Effector memory CD8-positive, alpha-beta T cell (primary cell): ENCODE results near the gene C3orf62.
"Not testable (repeated sequence)": the region's sequence is repeated elsewhere in the genome, so short reads cannot be mapped to it uniquely, and the experiment has no call there.

Experiments
- ATAC-seq: fragments of 150-1000 bp; cut with Tn5 transposase; replicated peaks from 2 replicates; pipeline ENCODE4 v1.10.0; 2021; ENCODE audit warnings: mild to moderate bottlenecking, moderate library complexity
- DNase-seq, 3 experiments: peaks; one replicate each; pipeline ENCODE4 v3.0.0; 2021
- H3K27ac Mint-ChIP-seq, 2 donors: one replicate each; pipeline ENCODE4 v1.8.0; 2022; ENCODE audit warnings: mild to moderate bottlenecking in 2 of 2, mixed read lengths in 2 of 2, moderate library complexity in 2 of 2
- H3K27me3 Mint-ChIP-seq, 2 donors: one replicate each; pipeline ENCODE4 v1.8.0; 2022; ENCODE audit warnings: mixed read lengths in 2 of 2
- H3K36me3 Mint-ChIP-seq: one replicate; pipeline ENCODE4 v1.8.0; 2022; ENCODE audit warnings: mild to moderate bottlenecking, moderate library complexity, mixed read lengths; ENCODE audit not compliant: insufficient read depth
- H3K4me1 Mint-ChIP-seq, 2 donors: one replicate each; pipeline ENCODE4 v1.8.0; 2022; ENCODE audit warnings: low read depth in 2 of 2, mixed read lengths in 2 of 2
- H3K4me3 Mint-ChIP-seq, 2 donors: one replicate each; pipeline ENCODE4 v1.8.0; 2022; ENCODE audit warnings: mild to moderate bottlenecking in 2 of 2, mixed read lengths in 2 of 2, moderate library complexity in 2 of 2
- H3K9me3 Mint-ChIP-seq, 2 donors: one replicate each; pipeline ENCODE4 v1.8.0; 2022; ENCODE audit warnings: mixed read lengths in 2 of 2

C3orf62 gene

DNA sequence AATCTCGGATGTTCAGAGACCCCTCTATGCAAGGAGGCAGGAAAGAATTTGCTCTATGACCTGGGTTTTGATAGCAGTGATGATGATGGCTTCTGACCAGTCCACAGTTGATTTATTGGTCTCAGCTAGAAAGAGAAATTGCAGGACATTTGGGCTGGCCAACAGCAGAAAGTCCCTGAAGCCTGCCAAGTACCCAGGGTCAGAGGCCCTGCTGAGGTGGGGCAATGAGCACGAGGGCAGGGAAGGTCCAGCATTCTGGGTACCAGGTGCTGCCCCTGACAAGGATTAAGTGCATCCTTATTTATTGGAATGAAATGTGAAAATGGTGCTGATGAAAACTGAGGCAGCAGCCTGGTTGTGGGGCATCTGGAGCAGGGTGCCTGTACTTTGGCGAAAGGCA is 19.8 kb downstream of the C3orf62 start:
- no peak for DNase-seq
- Mint-ChIP-seq H3K27ac (no peak overlapping the region), H3K36me3 (no peaks in the 10 kb centered on the region), H3K27me3 (peaks cover 0 to 8% of the 10 kb centered on the region in 2 donors), H3K4me3 (no peak overlapping the region), H3K9me3 (no peaks in the 10 kb centered on the region), H3K4me1 (no peaks in the 10 kb centered on the region)
- no peak for ATAC-seq

DNA sequence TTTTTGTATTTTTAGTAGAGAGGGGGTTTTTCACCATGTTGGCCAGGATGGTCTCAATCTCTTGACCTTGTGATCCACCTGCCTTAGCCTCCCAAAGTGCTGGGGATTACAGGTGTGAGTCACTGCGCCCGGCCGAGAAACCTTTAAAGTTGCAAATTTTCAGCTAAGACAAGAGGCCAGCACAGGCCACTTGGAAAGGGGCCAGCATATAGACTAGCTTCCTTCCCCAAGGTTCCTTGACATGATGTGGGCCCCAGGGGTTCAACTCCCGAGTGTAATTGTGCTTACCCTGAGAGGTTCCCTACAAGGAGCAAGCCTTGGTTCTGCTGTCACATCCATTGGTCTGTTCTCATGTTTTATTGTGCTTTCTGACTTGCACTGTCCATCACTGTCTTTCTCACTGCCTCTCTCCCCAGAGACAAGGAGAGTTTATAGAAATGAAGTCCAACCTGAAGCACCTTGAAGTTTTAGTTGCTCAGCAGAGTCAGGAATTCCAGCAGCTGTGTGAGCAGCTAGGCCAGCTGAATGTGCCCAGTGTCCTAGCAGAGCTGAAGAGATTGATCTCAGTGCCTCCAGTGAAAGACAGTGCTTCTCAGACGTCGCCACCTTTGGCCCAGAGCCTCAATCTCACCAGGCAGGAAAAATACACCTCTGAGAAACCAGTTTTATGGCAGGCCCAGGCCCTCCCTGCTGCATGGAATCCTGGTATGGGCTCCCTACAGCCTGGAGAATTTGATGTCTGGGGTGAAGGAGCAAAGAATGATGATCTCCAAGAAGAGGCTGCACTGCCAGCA is 21.1 kb downstream of the C3orf62 start:
- peaks cover 0 to 8% of the 10 kb centered on the region in 2 donors for H3K27me3 Mint-ChIP-seq
- no peak overlapping the region for H3K27ac Mint-ChIP-seq
- ATAC-seq: no peak
- no peak overlapping the region for H3K4me3 Mint-ChIP-seq
- H3K9me3 Mint-ChIP-seq: no peaks in the 10 kb centered on the region
- DNase-seq: no peak
- H3K4me1 Mint-ChIP-seq: no peaks in the 10 kb centered on the region
- H3K36me3 Mint-ChIP-seq: no peaks in the 10 kb centered on the region

DNA sequence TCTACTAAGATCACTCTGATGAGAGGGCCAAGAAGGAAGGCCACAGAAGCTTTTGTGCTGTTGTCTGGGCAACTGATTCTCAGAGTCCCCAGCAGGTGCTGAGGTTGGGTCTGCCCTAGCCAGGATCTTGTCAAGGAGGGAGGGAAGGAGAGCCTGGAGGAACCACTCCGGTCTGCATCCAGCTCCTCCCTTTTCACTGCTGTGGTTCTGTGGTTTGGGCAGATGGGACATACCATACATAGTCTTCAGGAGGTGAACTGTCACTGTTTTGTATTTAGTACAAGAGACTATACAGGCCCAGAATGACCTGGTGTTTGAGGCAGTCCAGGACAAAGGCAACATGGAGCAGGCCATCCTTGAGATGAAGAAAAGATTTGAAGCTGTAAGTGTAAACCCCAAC is 21.9 kb downstream of the C3orf62 start:
- Mint-ChIP-seq H3K27ac (no peak overlapping the region), H3K36me3 (no peaks in the 10 kb centered on the region), H3K27me3 (peaks cover 0 to 8% of the 10 kb centered on the region in 2 donors), H3K4me1 (no peaks in the 10 kb centered on the region), H3K4me3 (no peak overlapping the region), H3K9me3 (no peaks in the 10 kb centered on the region)
- no peak for DNase-seq
- no peak for ATAC-seq

DNA sequence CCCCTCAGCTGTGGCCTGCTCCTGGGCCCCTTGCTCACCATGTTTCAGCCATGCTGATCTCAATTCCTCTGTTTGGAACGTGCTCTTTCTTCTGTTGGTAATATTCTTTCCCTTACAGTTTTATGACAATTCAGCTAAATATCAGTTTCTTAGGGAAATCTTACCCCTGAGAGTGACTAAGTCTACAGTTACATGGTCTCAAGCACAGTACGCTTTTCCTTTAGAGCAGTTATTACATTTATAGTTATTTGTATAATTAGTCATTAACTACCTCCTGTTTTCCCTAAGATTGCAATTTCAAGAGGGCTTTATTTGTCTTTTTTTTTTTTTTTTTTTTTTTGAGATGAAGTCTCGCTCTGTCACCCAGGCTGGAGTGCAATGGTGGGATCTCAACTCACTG is 23.5 kb downstream of the C3orf62 start:
- no peaks in the 10 kb centered on the region for H3K9me3 Mint-ChIP-seq
- H3K4me3 Mint-ChIP-seq: no peak overlapping the region

DNA sequence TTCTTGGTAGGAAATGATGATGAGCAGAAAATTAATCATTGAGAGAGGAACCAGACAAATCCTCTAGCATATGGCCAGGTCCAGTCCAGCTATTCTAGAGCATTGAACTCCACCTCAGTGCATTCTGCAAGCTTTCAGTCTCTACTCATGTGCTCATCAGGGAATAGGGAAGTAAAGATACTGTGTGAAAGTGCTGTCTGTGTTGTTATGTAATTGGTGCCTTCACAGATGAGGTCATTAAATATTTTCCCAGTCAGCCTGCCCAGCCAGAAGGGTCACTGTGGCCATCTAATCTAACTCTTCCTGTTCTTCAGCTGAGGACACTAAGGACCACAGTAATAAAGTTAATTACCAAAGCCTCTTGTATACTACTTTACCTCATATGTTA is 28.2 kb downstream of the C3orf62 start:
- peak; percentile 50 for ATAC-seq
- H3K4me1 Mint-ChIP-seq: no peaks in the 10 kb centered on the region
- H3K27me3 Mint-ChIP-seq: peaks cover 0 to under 1% of the 10 kb centered on the region in 2 donors
- no peaks in the 10 kb centered on the region for H3K9me3 Mint-ChIP-seq
- no peak overlapping the region for H3K4me3 Mint-ChIP-seq
- H3K36me3 Mint-ChIP-seq: no peaks in the 10 kb centered on the region
- H3K27ac Mint-ChIP-seq: peak overlapping the region in 1 of 2 donors; percentile 28
- no peak for DNase-seq

More for the DNA sequence above, 23.5 kb downstream of the C3orf62 start:
- Mint-ChIP-seq H3K27me3 (peaks cover 0 to 8% of the 10 kb centered on the region in 2 donors), H3K36me3 (no peaks in the 10 kb centered on the region), H3K4me1 (no peaks in the 10 kb centered on the region), H3K27ac (no peak overlapping the region)
- DNase-seq (no peak), ATAC-seq (no peak)

DNA sequence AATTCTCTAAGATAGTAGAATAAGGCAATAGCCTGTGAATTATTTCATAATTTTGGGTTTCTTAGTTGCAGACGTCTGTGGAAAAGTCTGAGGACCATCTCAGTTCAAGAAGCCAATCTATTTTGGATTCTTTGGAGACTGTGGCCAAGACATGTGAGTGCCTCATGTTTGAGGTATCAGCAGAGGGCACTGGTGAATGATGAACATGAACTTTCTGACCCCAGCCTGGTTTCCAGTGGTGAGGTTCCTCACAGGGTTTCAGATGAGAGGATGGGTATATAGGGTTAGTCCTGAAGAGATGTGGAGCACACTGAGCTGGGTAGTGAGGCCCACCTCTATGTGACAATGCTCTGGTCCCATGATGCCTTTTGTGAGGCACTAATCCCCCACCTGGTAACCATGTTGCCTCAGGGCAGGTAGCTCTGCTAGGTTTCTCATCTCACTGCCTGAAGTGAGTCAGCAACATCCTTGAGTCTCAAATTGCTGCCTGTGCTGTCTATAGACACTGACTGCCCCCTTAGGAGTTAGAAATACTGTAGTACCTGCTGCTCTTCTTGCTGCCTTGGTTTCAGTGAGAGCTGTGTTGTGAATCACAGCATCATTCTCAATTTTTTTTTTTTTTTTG is 32.3 kb downstream of the C3orf62 start:
- Mint-ChIP-seq H3K4me1 (no peaks in the 10 kb centered on the region), H3K4me3 (no peak overlapping the region), H3K36me3 (no peaks in the 10 kb centered on the region), H3K27ac (no peak overlapping the region), H3K27me3 (peaks cover 6 to 18% of the 10 kb centered on the region in 2 donors), H3K9me3 (no peaks in the 10 kb centered on the region)
- no peak for DNase-seq
- ATAC-seq: no peak

DNA sequence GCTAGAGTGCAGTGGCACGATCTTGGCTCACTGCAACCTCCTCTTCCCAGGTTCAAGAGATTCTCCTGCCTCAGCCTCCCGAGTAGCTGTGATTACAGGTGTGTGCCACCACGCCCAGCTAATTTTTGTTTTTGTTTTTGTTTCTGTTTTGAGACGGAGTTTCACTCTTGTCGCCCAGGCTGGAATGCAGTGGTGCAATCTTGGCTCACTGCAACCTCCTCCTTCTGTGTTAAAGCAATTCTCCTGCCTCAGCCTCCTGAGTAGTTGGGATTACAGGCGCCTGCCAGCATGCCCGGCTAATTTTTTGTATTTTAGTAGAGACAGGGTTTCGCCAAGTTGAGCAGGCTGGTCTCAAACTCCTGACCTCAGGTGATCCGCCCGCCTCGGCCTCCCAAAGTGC is 36.9 kb downstream of the C3orf62 start:
- H3K9me3 Mint-ChIP-seq, H3K27ac Mint-ChIP-seq, ATAC-seq, H3K4me3 Mint-ChIP-seq, H3K36me3 Mint-ChIP-seq, H3K4me1 Mint-ChIP-seq, DNase-seq: not testable (repeated sequence)
- peaks cover 6 to 20% of the 10 kb centered on the region in 2 donors for H3K27me3 Mint-ChIP-seq

DNA sequence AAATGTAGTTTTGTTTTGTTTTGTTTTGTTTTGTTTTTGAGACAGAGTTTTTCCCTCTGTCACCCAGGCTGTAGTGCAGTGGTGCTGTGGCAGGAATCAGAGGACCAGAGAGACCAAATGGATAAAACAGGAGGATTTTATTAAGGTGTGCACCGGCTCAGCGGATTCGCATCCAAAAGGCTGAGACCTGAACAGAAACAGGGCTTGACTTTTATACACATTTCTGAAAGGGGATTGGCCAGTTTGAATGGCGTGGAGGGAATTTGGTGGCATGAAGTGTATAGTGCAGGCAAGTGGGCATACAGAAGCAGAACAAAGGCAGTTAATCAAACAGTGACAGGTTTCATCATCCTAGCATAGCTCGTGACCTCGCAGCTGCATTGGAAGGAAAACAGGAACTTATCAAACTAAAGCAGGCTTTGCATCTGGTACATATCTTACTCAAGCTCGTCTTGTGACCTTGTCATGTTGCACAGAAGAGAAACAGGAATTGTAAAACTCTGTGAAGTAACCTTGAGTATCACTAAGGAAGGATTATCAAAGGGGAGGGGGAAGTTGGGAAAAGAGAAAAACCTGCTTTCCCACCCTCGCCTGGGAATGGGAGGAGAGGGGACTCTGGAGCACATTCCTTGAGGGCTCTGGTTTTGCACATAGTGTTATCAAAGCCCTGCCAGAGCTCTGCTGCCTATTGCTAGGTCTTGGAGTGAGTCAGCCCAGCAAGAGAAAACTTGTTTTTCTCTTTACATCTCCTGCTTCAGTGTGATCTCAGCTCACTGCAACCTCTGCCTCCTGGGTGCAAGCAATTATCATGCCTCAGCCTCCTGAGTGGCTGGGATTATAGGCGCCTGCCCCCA is 38.5 kb downstream of the C3orf62 start:
- Mint-ChIP-seq H3K36me3 (no peaks in the 10 kb centered on the region), H3K27me3 (peaks cover 6 to 20% of the 10 kb centered on the region in 2 donors), H3K27ac (no peak overlapping the region), H3K4me3 (no peak overlapping the region), H3K4me1 (no peaks in the 10 kb centered on the region), H3K9me3 (no peaks in the 10 kb centered on the region)
- DNase-seq (no peak), ATAC-seq (peak; percentile 45)

DNA sequence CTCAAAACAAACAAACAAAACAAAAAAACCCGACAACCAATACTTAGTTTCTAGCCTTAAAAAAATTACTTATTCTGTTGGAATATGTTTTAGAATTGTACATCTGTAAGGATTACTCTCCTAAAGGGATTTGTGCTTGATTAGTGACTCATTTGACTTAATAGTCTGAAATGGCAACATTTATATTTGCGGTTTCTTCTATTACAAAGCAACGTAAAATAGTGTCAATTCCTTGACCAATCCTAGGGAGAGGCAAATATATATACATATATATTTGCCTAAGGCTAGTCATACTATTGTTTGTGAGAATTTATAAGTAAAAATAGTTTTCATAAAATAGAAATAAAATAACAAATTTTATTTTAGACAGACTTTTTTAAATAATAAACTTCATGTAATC is 39.7 kb downstream of the C3orf62 start:
- ATAC-seq (no peak), DNase-seq (no peak)
- Mint-ChIP-seq H3K36me3 (no peaks in the 10 kb centered on the region), H3K27ac (no peak overlapping the region), H3K9me3 (peaks cover 1 to 3% of the 10 kb centered on the region in 2 donors), H3K4me3 (no peak overlapping the region), H3K27me3 (peaks cover 6 to 29% of the 10 kb centered on the region in 2 donors), H3K4me1 (no peaks in the 10 kb centered on the region)

DNA sequence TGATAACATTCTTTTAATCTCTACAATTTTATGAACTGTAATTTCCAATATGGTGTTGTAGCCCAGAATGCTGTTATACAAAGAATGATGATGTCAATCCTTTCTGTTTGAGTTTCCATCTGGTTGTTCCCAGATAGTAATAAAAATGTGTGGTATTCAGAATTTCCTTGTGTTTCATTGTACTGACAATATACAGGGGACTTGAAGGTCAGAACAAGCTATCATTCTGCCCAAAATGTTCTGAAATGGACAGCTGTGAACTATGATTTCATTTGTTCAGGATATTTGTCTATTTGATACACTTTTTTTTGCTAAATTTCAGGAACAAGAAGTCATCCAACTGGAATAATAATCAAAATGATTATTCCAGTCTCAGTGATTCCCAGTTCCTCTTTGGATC is 40.8 kb downstream of the C3orf62 start:
- no peaks in the 10 kb centered on the region for H3K36me3 Mint-ChIP-seq
- ATAC-seq (no peak), DNase-seq (no peak)
- H3K4me1 Mint-ChIP-seq: no peaks in the 10 kb centered on the region
- peaks cover 2 to 33% of the 10 kb centered on the region in 2 donors for H3K27me3 Mint-ChIP-seq
- peaks cover 6 to 9% of the 10 kb centered on the region in 2 donors for H3K9me3 Mint-ChIP-seq
- H3K27ac Mint-ChIP-seq: no peak overlapping the region
- H3K4me3 Mint-ChIP-seq: no peak overlapping the region

DNA sequence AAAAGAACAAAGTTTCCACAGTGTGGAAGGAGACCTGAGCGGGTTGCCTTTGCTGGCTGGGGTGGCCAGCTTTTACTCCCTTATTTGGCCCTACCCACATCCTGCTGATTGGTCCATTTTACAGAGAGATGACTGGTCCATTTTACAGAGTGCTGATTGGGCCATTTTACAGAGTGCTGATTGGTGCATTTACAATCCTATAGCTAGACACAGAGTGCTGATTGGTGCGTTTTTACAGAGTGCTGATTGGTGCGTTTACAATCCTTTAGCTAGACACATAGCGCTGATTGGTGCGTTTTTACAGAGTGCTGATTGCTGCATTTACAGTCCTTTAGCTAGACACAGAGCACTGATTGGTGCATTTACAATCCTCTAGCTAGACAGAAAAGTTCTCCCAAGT is 48.2 kb downstream of the C3orf62 start:
- H3K4me1 Mint-ChIP-seq, H3K4me3 Mint-ChIP-seq, ATAC-seq, DNase-seq, H3K36me3 Mint-ChIP-seq, H3K27ac Mint-ChIP-seq: not testable (repeated sequence)
- H3K9me3 Mint-ChIP-seq: peaks cover 12 to 16% of the 10 kb centered on the region in 2 donors
- peaks cover 17 to 42% of the 10 kb centered on the region in 2 donors for H3K27me3 Mint-ChIP-seq

DNA sequence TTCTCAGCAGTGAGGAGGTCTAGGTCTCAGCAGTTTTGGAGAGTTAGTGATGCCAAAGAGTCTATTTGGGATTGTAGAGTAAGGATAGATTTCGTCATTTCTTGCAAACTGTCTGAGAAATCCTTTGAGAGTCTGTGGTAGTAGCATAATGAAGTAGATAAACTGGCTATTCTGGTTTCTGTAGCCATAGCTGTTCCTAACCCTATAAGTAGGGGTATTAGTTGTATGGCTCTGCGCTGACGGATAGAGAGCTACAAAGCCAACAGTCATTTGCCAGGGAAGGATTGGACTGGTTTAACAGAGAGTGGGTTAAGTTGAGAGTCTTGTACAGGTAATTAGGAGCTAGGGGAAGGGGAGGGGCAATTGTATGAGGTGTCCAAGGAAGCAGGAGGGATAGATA is 55.0 kb downstream of the C3orf62 start:
- DNase-seq: no peak
- no peak for ATAC-seq
- Mint-ChIP-seq H3K27ac (no peak overlapping the region), H3K9me3 (no peaks in the 10 kb centered on the region), H3K36me3 (no peaks in the 10 kb centered on the region), H3K4me3 (no peak overlapping the region), H3K27me3 (peaks cover 21 to 25% of the 10 kb centered on the region in 2 donors), H3K4me1 (no peaks in the 10 kb centered on the region)

DNA sequence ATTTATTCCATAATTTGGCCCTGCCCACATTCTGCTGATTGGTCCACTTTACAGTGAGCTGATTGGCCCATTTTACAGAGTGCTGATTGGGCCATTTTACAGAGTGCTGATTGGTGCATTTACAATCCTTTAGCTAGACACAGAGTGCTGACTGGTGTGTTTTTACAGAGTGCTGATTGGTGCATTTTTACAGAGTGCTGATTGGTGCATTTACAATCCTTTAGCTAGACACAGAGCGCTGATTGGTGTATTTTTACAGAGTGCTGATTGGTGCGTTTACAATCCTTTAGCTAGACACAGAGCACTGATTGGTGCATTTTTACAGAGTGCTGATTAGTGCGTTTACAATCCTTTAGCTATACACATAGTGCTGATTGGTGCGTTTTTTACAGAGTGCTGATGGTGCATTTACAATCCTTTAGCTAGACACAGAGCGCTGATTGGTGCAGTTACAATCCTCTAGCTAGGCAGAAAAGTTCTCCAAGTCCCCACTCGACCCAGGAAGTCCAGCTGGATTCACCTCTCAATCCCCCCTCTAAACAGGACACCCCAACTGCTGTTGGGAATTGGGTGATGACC is 56.0 kb downstream of the C3orf62 start:
- not testable (repeated sequence) for H3K4me1 Mint-ChIP-seq, H3K9me3 Mint-ChIP-seq, DNase-seq, H3K4me3 Mint-ChIP-seq, H3K27ac Mint-ChIP-seq, ATAC-seq, H3K36me3 Mint-ChIP-seq
- peaks cover 21 to 25% of the 10 kb centered on the region in 2 donors for H3K27me3 Mint-ChIP-seq
